Osteoblast (primary cell): ENCODE data around the gene CRNN. TPM values are rescaled to one million over a fixed set of nuclear protein-coding genes. Genes with fewer than 3 reads are reported as not detected.

ENCODE experiments used
- DNase-seq: peaks from one replicate; pipeline ENCODE4 v3.0.0; 2011; ENCODE audit warnings: low spot score, mixed read lengths; ENCODE audit not compliant: insufficient read length; ENCODE audit errors: missing footprints
- H2AFZ ChIP-seq: 2 replicates; pipeline ENCODE4 v1.6.0; 2011; ENCODE audit warnings: mild to moderate bottlenecking, low read length
- H3K27ac ChIP-seq: 2 replicates; pipeline ENCODE4 v1.5.1; 2011; ENCODE audit warnings: mild to moderate bottlenecking, low read depth, low read length, moderate library complexity
- H3K27me3 ChIP-seq: 2 replicates; pipeline ENCODE4 v1.6.0; 2012; ENCODE audit warnings: mild to moderate bottlenecking, control low read depth, inconsistent platforms, low read length, moderate library complexity; ENCODE audit not compliant: insufficient read depth
- H3K36me3 ChIP-seq: 2 replicates; pipeline ENCODE4 v1.5.1; 2011; ENCODE audit warnings: mild to moderate bottlenecking, low read length, control low read depth, moderate library complexity; ENCODE audit not compliant: insufficient read depth
- H3K4me1 ChIP-seq: 2 replicates; pipeline ENCODE4 v1.5.1; 2011; ENCODE audit warnings: mild to moderate bottlenecking, low read length, control low read depth, moderate library complexity; ENCODE audit not compliant: insufficient read depth
- H3K4me2 ChIP-seq: 2 replicates; pipeline ENCODE4 v1.6.0; 2011; ENCODE audit warnings: mild to moderate bottlenecking, low read length; ENCODE audit not compliant: insufficient read depth
- H3K4me3 ChIP-seq: fragments of 200-600 bp; sonication (generic); 3 replicates; pipeline ENCODE4 v1.5.1; 2012; ENCODE audit warnings: mild to moderate bottlenecking, low read length, inconsistent platforms; ENCODE audit not compliant: insufficient read depth
- H3K79me2 ChIP-seq: 2 replicates; pipeline ENCODE4 v1.6.0; 2012; ENCODE audit warnings: mild to moderate bottlenecking, low read length, control low read depth, inconsistent platforms; ENCODE audit not compliant: insufficient read depth
- H3K9me3 ChIP-seq: 2 replicates; pipeline ENCODE4 v1.5.1; 2011; ENCODE audit warnings: low read depth, low read length, control low read depth
- H4K20me1 ChIP-seq: 2 replicates; pipeline ENCODE4 v1.6.0; 2012; ENCODE audit warnings: mild to moderate bottlenecking, low read length, control low read depth; ENCODE audit not compliant: insufficient read depth
- CTCF ChIP-seq: IDR thresholded peaks from 2 replicates; pipeline ENCODE4 v1.5.1; 2011; ENCODE audit warnings: mild to moderate bottlenecking, low read depth, low read length, moderate library complexity; ENCODE audit errors: extremely low read depth
- total RNA-seq: library from RNA; depleted of rRNA; stranded (reverse); fragments of >200 nt; gene quantifications from 2 replicates; pipeline ENCODE4 v1.2.3, GENCODE V29; 2012

The CRNN gene
- total RNA-seq, 1 donor: not detected

DNA sequence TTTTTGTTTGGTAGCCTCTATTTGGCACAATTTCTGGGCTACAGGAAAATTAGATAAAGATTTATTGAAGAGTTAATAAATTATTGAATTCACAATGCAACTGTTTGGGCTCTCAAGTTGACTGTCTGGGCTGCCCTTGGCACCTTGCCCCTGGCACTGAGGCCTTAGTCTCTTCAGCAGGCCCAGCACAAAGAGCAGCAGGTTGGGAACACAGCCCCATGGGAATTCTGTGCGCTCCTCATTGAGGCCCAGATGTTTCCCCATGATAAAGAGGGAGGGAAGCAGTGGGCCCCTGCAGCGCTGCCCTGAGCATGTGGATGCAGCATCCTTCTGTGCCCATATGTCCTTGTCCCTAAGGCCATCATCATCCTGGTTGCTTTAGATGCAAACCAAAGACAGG lies 2.9 kb downstream of the CRNN start:
- no peak for TF ChIP-seq CTCF
- H3K79me2 ChIP-seq: no peaks in the 10 kb centered on the region
- no peaks in the 10 kb centered on the region for H3K36me3 ChIP-seq
- no peak for DNase-seq
- H3K4me2 ChIP-seq: no peak overlapping the region
- no peak overlapping the region for H2AFZ ChIP-seq
- H3K4me3 ChIP-seq: no peak overlapping the region
- no peaks in the 10 kb centered on the region for H4K20me1 ChIP-seq
- no peaks in the 10 kb centered on the region for H3K4me1 ChIP-seq
- no peak overlapping the region for H3K27ac ChIP-seq
- no peaks in the 10 kb centered on the region for H3K27me3 ChIP-seq
- H3K9me3 ChIP-seq: no peaks in the 10 kb centered on the region

- H4K20me1 ChIP-seq: no peaks in the 10 kb centered on the region
- no peak overlapping the region for H3K4me3 ChIP-seq
- no peak overlapping the region for H3K4me2 ChIP-seq
- no peak overlapping the region for H3K27ac ChIP-seq
- H3K36me3 ChIP-seq: no peaks in the 10 kb centered on the region
- H3K9me3 ChIP-seq: no peaks in the 10 kb centered on the region
- H3K4me1 ChIP-seq: no peaks in the 10 kb centered on the region
- H3K79me2 ChIP-seq: no peaks in the 10 kb centered on the region
- H3K27me3 ChIP-seq: no peaks in the 10 kb centered on the region
- no peak for TF ChIP-seq CTCF
- DNase-seq: peak; percentile 64
- H2AFZ ChIP-seq: no peak overlapping the region
These were observed 3.5 kb downstream of the CRNN start for GRCh38 chr1:152410599-152410998.

- Histone ChIP-seq H3K4me1 (no peaks in the 10 kb centered on the region), H2AFZ (no peak overlapping the region), H3K4me3 (no peak overlapping the region), H3K79me2 (no peaks in the 10 kb centered on the region), H3K9me3 (no peaks in the 10 kb centered on the region), H3K27ac (no peak overlapping the region), H3K27me3 (no peaks in the 10 kb centered on the region), H3K4me2 (no peak overlapping the region), H4K20me1 (no peaks in the 10 kb centered on the region), H3K36me3 (no peaks in the 10 kb centered on the region)
- no peak for TF ChIP-seq CTCF
- DNase-seq: no peak
These were observed 4.0 kb downstream of the CRNN start for GRCh38 chr1:152410028-152410427.

GRCh38 chr1:152408664-152409063 lies 5.4 kb downstream of the CRNN start:
- H2AFZ ChIP-seq: no peak overlapping the region
- no peak for TF ChIP-seq CTCF
- H3K79me2 ChIP-seq: no peaks in the 10 kb centered on the region
- H3K9me3 ChIP-seq: no peaks in the 10 kb centered on the region
- H3K4me3 ChIP-seq: no peak overlapping the region
- H3K27me3 ChIP-seq: no peaks in the 10 kb centered on the region
- no peak overlapping the region for H3K27ac ChIP-seq
- H3K4me2 ChIP-seq: no peak overlapping the region
- H3K36me3 ChIP-seq: no peaks in the 10 kb centered on the region
- no peak for DNase-seq
- H4K20me1 ChIP-seq: no peaks in the 10 kb centered on the region
- H3K4me1 ChIP-seq: no peaks in the 10 kb centered on the region
